DOHH2 (cell line): ENCODE data around the gene LAMB1.

Experiments used
- EZH2phosphoT487 ChIP-seq: fragments of 200-600 bp; sonication (generic); IDR thresholded peaks from 2 replicates; pipeline ENCODE4 v1.6.1; 2017; ENCODE audit warnings: borderline replicate concordance, mild to moderate bottlenecking, antibody characterized with exemption, low read length, moderate library complexity, mixed read lengths
- TF ChIP-seq, protein P1 (sequence below): fragments of 200-600 bp; sonication (generic); IDR thresholded peaks from one replicate; pipeline ENCODE4 v1.5.1; 2014; ENCODE audit warnings: antibody characterized with exemption, mild to moderate bottlenecking, low read depth, low read length; ENCODE audit not compliant: poor library complexity, severe bottlenecking

DNA sequence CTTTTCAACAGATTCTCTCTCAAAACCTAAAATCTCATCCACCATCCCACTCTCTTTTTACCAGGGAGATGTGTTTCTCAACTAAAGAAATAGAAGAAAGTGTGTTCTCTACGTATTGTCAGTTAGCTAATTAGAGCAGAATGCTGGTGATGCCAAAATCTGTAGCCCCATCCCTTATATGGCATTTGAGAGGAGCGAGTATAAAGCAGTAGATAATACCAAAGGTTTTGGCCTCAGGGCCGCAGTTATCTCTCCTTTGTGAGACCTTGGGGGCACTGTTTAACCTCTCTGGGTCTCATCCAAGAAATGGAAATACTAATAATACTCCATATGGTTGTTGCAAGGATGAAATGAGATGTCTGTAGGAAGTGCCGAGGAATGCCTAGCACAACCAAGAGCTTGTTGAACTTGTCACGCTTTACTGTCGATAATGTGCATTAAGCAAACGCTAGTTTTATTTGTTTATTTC lies 112.4 kb downstream of the LAMB1 start:
- TF ChIP-seq, protein P1, sequence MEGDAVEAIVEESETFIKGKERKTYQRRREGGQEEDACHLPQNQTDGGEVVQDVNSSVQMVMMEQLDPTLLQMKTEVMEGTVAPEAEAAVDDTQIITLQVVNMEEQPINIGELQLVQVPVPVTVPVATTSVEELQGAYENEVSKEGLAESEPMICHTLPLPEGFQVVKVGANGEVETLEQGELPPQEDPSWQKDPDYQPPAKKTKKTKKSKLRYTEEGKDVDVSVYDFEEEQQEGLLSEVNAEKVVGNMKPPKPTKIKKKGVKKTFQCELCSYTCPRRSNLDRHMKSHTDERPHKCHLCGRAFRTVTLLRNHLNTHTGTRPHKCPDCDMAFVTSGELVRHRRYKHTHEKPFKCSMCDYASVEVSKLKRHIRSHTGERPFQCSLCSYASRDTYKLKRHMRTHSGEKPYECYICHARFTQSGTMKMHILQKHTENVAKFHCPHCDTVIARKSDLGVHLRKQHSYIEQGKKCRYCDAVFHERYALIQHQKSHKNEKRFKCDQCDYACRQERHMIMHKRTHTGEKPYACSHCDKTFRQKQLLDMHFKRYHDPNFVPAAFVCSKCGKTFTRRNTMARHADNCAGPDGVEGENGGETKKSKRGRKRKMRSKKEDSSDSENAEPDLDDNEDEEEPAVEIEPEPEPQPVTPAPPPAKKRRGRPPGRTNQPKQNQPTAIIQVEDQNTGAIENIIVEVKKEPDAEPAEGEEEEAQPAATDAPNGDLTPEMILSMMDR = no peak
- no peak for TF ChIP-seq EZH2phosphoT487
